ENCODE measurements around the gene HEATR1.
A peak's percentile ranks its signal among the peaks of the same experiment; 100 is the strongest.

HEATR1 gene

DNA sequence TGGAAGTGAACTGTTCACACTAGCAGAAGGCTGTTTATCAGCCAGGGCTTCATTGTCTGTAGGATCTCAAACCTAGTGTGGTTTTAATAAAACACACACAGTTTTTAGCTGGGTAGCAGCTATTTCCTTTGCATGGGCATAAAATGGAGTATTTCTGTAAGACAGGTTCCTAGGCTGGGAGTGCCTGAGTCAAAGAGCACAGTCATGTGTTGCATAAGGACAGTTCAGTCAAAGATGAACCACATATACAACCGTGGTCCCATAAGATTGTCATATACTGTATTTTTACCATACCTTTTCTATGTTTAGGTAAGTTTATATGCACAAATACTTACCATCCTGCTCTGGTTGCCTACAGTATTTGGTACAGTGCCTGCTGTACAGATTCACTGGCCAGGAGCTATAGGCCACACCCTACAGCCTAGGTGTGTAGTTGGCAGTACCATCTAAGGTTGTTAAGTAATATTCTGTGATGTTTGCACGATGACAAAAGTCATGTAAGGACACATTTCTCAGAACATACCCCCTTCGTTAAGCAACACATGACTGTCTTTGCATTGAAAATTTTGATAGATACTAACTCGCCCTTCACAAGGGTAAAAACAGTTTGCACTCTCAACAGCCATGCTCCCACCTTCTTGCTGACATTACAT is 63.4 kb downstream of the HEATR1 start:
- DNase-seq, result no peak

- DNase-seq, result no peak
Observed at GRCh38 chr1:236536540-236536939, 67.8 kb downstream of the HEATR1 start.

- DNase-seq, result no peak
Observed at GRCh38 chr1:236535662-236536161, 68.6 kb downstream of the HEATR1 start.

- DNase-seq, result no peak
Observed at GRCh38 chr1:236535190-236535589, 69.1 kb downstream of the HEATR1 start.

DNA sequence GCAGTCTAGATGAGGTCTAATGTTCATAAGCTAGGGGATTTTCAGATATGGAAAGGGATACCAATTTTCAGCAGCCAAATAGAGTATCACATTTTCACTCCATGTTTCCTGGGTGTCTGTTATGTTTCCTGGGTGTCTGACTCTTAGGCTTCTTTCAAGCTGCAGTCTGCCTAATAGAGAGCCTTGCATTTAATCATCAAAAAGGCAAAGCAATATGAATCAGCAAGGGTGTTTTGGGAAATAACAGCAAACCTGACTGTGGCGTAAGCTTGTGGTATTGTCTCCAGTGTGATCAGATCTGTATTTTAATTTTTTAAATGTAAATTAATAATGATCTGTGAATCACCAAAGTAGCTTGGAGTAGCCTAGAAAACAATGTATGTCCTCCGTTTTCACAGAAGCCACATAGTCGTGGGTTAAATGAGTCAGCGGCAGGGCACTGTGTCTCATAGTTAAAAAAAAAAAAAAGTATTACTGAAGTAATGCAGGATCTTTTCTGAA is 70.1 kb downstream of the HEATR1 start:
- DNase-seq, result no peak

DNA sequence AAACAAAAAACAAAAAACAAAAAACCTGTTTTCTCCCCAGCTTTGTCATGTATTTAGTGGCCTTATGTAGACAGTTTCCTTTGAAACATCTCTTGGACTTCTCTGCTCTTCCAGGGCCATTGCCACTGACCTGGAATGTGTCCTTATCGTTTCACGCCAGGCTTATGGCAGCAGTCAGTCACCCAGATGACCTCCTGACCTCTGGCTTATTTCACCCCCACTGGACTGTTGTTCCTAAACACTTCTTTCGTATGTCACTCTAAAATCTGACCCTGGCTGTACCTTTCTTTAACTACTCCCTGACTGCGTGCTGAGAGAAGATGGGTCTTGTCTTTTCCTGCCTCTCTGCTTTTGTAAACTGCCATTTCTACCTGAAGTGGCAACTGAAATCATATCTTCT is 71.5 kb downstream of the HEATR1 start:
- no peak for DNase-seq

DNA sequence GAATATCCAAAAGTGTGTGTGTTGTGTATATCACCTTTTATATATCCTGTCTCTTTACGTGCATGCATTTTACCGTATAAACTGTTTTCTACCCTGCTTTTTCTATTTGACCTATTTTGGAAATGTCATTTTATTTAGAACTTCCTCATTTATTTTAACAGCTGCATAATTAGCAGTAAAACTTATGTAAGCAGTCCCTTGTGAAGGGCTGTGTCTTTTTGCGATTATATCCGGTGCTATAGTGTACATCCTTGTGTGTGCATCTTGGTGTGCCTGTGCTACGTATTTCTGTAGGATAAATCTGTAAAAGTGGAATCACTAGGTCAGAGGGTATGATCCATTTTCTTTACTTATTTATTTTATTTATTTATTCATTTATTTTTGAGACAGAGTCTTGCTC is 73.4 kb downstream of the HEATR1 start:
- no peak for DNase-seq

DNA sequence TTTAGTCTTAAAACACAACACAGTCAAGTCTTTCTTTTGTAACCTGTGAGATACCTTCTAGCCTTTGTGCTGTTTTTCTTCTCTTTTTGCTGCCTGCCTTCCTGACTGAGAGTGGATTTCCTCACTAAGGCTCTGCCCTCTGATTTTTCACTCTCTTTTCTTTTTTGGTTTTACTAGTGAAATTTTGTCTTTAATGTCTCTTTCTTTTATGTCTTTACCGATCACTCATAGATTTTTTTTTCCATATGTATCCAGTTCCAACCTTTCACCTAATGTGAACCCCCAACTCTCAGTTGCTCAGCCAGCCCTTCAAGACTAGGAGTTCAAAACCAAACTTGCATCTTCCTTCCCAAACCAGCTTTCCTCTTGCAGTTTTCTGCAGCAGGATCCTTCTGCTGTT is 74.0 kb downstream of the HEATR1 start:
- DNase-seq, result no peak

- DNase-seq, result no peak
Observed at GRCh38 chr1:236526079-236526478, 78.2 kb downstream of the HEATR1 start.

DNA sequence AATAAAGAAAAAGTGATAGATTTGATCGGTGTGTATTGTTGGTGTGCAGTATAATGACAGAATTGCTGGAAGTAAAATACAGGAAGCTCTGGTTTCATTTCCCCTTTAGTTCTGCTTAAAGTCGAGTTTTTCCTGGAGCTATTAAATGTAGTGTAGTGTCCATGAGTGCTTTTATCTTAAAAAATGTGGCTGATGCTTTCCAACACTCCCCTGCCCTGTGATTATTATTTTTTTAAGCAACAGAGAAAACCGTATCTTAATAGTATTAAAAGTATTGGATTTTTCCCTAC is 79.5 kb downstream of the HEATR1 start:
- no peak for DNase-seq

GRCh38 chr1:236524142-236524894 is 80.0 kb downstream of the HEATR1 start:
- peak; percentile 67 for DNase-seq

- DNase-seq, result peak; percentile 46
Observed at GRCh38 chr1:236523704-236524141, 80.6 kb downstream of the HEATR1 start, which contains the start of gene LGALS8. Gene LGALS8, plus strand, starts transcription at chr1:236523982. Its CDS starts 2,089 bp downstream, at chr1:236526071.

DNA sequence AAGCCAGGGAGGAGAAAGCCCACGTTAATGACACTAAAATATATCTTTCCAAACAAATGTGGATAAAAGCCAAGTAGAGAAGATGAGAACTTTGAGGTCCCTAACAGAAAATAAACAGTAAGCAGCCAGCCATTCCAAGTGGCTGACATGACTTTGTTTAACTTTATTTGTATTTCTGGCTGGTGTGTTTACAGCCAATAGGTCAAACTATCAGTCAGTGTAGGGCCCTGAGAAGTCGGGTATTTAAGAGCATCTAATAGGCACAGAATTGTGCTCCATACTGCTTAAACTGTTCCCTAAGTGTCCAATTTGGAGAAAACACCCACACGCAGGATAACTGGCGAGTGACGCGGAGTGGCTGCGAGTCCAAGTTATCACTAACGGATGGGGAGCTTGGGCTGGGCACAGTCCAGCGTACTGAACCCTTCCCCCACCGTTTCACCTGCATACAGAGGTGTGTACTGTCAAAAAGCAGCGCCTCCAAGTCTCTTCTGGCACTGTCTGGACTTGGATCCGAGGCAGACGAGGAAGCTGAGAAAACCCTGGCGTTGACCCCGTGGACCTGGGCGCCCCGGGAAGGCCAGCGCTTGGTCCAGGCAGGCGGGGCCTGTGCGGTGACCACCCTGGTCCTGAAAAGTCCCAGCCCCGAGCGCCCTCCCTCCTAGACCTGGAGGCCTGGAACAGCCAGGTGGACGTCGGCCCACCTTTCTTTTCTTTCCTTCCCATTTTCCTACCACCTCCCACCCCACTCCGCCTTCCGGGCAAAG is 81.2 kb downstream of the HEATR1 start:
- no peak for DNase-seq

- DNase-seq, result no peak
Observed at GRCh38 chr1:236520445-236521005, 83.8 kb downstream of the HEATR1 start.

- no peak for DNase-seq
Observed at GRCh38 chr1:236518322-236518721, 86.0 kb downstream of the HEATR1 start.

- peak; percentile 42 for DNase-seq
Observed at GRCh38 chr1:236516929-236517704, 87.2 kb downstream of the HEATR1 start.

GRCh38 chr1:236515443-236515958 is 88.8 kb downstream of the HEATR1 start:
- no peak for DNase-seq

DNA sequence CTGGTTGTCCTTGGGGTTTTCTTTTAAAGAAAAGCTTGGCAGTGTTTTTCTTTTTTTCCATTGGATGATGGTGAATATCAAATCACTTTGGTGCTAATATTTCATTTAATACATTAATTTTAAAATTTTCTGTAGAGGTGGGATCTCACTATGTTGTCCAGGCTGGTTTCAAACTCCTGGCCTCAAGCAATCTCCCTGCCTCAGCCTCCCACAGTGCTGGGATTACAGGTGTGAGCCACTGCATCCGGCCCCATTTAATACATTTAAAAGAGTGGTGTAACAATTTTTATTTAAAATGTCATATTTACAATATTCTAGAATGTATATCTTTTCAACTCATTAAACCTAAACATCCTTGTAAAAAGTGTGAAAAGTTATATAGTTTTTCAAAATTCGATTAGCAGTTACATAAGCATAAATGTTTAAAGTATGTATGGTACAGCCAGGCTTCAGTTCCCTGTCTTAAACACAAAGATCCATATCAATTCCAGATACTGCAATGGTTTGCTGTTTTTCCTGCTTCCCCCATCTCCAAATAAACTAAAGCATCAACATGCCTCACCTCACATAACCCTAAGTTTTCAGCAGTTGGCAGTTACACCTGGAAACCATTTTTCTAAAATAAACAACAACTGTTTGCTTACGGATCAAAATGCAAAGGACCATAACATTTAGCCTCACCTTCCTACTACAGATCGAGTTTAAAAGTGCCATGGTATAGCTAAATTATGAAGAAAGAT is 89.4 kb downstream of the HEATR1 start:
- DNase-seq, result no peak

GRCh38 chr1:236511735-236512418 is 92.4 kb downstream of the HEATR1 start:
- no peak for DNase-seq

GRCh38 chr1:236509647-236510401 is 94.5 kb downstream of the HEATR1 start:
- DNase-seq, result no peak
